Panc1 (cell line): ENCODE results near the gene E2F1.

Experiments used
- CTCF ChIP-seq: fragments of 450-650 bp; IDR thresholded peaks from 2 replicates; pipeline ENCODE4 v1.5.1; 2017; ENCODE audit warnings: mild to moderate bottlenecking
- POLR2AphosphoS5 ChIP-seq: IDR thresholded peaks from 2 replicates; pipeline ENCODE4 v1.6.1; 2012; ENCODE audit warnings: mild to moderate bottlenecking, low read depth, low read length, moderate library complexity
- REST ChIP-seq, 2 experiments: IDR thresholded peaks; 2 replicates each; pipeline ENCODE4 v1.6.1; 2011 to 2012; ENCODE audit warnings: low read depth in 2 of 2, control low read depth in 1 of 2, low read length in 1 of 2, mild to moderate bottlenecking in 1 of 2, moderate library complexity in 1 of 2; ENCODE audit not compliant: insufficient read depth in 1 of 2
- SIN3A ChIP-seq: IDR thresholded peaks from 2 replicates; pipeline ENCODE4 v1.6.1; 2012; ENCODE audit warnings: low read depth, mild to moderate bottlenecking, low read length, moderate library complexity, borderline replicate concordance; ENCODE audit not compliant: insufficient read depth
- TCF7L2 ChIP-seq: IDR thresholded peaks from 2 replicates; pipeline ENCODE4 v1.6.1; 2011; ENCODE audit warnings: mild to moderate bottlenecking, low read depth, low read length, inconsistent platforms

- TF ChIP-seq SIN3A (no peak), CTCF (no peak), POLR2AphosphoS5 (no peak; the same call in 1 of the 2 replicates), REST (IDR thresholded peaks at IDR 0.05; ENCODE audit: insufficient read depth in 1 of 2, low read depth in 2 of 2, low read length in 1 of 2) (no peak), TCF7L2 (no peak)
Measured at GRCh38 chr20:33684533-33685327, 1.5 kb downstream of the E2F1 start.
